ENCODE measurements around the gene GCA.

GCA gene

DNA sequence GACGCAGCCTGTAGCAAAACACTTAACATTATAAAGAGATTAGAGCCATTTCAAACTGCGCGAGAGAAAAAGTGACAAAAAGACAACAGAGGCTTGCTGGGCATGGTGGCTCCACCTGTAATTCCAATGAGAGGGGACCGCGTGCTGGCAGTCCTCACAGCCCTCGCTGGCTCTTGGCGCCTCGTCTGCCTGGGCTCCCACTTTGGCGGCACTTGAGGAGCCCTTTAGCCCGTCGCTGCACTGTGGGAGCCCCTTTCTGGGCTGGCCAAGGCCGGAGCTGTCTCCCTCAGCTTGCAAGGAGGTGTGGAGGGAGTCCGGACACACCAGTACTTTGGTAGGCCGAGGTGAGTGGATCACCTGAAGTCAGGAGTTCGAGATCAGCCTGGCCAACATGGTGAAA lies 16.1 kb upstream of the GCA start:
- no peak for DNase-seq (ENCODE audit: low read depth in 1 of 2, low spot score in 1 of 2)

GRCh38 chr2:162328424-162329157 lies 15.3 kb upstream of the GCA start:
- DNase-seq (ENCODE audit: low read depth in 1 of 2, low spot score in 1 of 2): no peak

GRCh38 chr2:162330881-162331280 lies 13.1 kb upstream of the GCA start:
- no peak for DNase-seq (ENCODE audit: low read depth in 1 of 2, low spot score in 1 of 2)

DNA sequence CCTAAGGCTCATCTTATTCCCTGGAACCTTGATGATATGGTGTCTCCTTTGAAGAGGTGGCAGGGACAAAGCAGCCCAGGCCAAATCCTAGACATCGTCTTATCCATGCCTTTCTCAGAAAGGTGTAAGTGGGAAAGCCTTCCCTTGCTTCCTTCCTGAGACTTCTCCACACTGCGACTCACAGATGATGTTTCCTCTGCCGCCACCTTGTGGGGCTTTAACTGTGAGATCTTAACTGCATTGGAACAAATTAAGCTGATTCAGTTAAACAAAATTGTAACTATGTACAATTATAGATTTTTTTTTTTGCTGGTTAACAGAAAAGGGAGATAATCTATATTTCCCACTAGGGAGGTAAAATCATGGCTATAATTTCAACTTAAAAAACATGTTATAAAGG lies 10.0 kb upstream of the GCA start:
- no peak for DNase-seq (ENCODE audit: low read depth in 1 of 2, low spot score in 1 of 2)

- DNase-seq (ENCODE audit: low read depth in 1 of 2, low spot score in 1 of 2): no peak
Measured at GRCh38 chr2:162337868-162338267, 6.1 kb upstream of the GCA start.

DNA sequence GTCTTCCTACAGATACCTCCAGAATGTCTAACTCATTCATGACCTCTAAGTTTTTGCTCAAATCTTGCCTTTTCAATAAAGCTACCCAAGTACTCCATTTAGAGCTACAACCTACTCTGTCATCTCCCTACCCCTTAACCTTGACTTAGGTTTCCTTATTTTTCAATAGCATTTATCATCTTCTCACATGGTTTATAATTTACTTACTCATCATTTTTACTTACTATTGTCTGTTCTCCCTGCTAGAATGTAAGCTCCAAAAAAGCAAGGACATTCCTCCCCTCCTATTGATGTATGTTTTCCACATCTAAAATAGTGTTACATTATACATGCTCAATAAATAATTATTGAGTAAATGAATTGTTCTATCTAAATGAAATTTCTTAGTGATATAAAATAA lies 3.1 kb upstream of the GCA start:
- DNase-seq (ENCODE audit: low read depth in 1 of 2, low spot score in 1 of 2): no peak

DNA sequence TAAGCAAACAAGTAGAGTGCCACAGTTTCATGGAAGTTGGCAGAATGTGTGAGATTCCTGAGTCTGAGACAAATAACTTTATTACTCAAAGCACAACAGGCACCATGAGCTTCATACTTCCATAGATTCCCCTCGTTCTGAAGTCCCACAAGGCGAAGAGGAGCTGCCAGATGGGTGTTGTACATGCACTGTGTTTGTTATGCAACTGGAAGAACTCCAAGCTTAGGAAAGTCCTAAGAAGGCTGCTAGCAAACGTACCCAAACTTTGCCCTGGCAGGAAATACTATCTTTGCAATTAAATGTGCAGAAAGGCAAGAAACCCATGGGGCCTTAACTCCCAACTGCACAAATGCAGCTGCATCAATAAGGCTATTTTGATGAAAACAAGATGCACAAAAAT lies 1.6 kb upstream of the GCA start:
- no peak for DNase-seq (ENCODE audit: low read depth in 1 of 2, low spot score in 1 of 2)

DNA sequence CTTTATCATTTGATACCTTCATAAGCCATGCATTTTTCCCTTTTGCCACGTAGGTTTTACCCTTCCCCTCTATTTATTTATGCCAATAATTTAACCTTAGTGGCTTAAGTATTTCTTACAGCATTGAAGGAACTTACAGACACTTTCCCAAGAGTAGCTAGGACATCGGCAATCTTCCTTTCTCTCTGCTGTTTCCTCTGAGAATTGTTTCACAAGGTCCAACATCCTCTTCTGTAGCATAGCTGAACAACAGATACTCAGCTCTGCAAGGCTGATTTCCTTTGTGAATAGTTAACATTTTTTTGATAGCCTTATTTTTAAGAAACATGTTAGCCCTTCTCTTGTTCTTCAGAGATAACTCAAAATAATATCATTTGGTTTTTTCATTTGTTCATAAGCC lies 1.1 kb upstream of the GCA start:
- no peak for DNase-seq (ENCODE audit: low read depth in 1 of 2, low spot score in 1 of 2)

- DNase-seq (ENCODE audit: low read depth in 1 of 2, low spot score in 1 of 2): no peak
Measured at GRCh38 chr2:162343492-162343823, 474 bp upstream of the GCA start.

GRCh38 chr2:162344617-162344950 lies 652 bp downstream of the GCA start:
- DNase-seq (ENCODE audit: low read depth in 1 of 2, low spot score in 1 of 2): no peak

- DNase-seq (ENCODE audit: low read depth in 1 of 2, low spot score in 1 of 2): no peak
Measured at GRCh38 chr2:162365392-162365791, 21.5 kb downstream of the GCA start.

- DNase-seq (ENCODE audit: low read depth in 1 of 2, low spot score in 1 of 2): no peak
Measured at GRCh38 chr2:162368494-162368893, 24.6 kb downstream of the GCA start.

DNA sequence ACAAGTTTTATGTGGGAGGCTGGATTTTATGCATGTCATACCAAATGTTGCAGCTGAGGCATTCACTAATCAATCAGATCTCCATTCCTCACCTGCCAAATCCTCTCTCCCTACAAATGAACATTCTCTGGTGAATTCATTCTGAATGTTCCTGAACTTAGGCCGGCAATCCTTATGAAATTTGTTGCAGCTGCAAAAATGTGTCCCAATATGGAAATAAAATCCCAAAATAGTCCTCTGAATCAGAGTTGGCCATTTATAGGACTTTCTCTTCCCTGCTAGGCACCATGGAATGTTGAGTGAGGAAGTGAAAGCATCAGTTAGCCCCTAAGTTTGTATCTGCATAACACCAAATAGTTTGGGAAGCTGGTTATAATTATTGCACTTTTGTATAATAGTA lies 25.6 kb downstream of the GCA start:
- DNase-seq (ENCODE audit: low read depth in 1 of 2, low spot score in 1 of 2): no peak

DNA sequence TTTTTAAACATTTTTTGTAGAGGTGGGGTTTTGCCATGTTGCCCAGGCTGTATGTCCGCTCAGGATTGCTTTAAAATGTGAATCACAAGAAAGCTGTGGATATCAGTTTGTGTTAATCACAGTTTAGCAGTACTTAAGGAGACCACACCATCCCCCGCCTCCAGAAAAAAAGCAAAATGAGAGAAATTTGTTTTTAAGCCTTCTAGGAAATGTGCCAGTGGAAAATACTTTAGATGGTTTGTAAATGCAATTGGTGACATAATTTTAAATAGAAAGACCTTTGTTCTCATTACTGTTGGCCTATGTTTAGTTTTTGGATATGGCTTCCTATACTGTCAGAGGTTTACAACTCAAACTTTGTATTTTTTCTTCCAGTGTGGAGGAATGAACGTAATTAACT lies 27.0 kb downstream of the GCA start:
- DNase-seq (ENCODE audit: low read depth in 1 of 2, low spot score in 1 of 2): no peak

DNA sequence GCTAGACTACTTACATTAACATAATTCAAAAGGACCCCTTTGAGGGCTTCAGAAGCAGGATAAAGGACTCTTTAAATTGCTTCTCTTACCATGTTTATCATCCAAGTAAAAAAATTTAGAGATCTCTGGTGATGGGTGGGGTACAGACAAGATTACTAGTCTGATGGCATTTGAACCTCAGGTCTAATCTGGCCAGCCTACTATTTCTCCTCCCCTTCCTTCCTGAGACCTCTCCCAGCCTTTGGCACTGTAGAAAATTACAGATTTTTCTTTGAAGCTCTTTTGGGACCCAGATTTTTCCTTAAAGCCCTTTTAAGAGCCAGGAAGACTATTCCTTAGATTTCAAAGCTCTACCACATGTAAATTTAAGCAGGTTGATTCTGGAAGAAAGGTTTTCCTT lies 28.9 kb downstream of the GCA start:
- no peak for DNase-seq (ENCODE audit: low read depth in 1 of 2, low spot score in 1 of 2)

- DNase-seq (ENCODE audit: low read depth in 1 of 2, low spot score in 1 of 2): no peak
Measured at GRCh38 chr2:162379719-162380580, 36.0 kb downstream of the GCA start.

GRCh38 chr2:162381851-162382250 lies 37.9 kb downstream of the GCA start:
- no peak for DNase-seq (ENCODE audit: low read depth in 1 of 2, low spot score in 1 of 2)

DNA sequence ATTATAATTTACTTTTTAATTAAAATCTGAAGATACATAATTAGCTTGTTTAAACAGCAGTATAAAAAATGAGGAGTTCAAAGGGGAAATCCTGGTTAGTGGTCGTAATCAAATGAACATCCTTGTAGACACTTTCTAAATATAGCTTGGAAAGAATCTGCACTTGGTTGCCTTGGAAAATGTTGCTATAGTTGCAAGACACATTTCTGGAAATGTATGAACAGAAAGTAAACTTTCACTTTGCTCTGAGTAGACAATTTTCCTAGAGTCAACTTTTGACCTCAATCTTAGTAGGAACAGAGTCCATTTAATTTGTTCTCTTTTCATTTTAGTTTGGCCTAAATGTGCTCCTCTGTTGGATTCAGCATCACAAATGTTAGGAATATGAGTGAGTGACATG lies 38.3 kb downstream of the GCA start:
- no peak for DNase-seq (ENCODE audit: low read depth in 1 of 2, low spot score in 1 of 2)

DNA sequence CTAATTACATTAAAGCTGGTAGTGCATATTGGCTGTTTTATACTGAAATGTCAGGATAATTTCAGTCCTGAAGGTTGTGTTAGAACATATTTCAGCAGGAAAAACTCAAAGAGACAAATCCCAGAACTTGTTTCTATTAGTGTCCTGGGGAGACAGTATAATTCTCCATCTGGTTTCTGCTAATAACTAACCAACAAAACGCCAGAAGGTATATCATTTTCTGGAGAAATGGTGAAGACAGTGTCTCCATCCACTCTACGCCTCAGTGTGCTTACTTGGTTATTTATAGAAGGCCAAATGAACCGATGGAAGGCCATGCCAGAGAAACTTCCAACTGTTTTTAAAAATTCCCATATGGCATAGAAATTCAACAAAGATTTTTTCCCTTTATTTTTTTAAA lies 41.6 kb downstream of the GCA start:
- no peak for DNase-seq (ENCODE audit: low read depth in 1 of 2, low spot score in 1 of 2)

DNA sequence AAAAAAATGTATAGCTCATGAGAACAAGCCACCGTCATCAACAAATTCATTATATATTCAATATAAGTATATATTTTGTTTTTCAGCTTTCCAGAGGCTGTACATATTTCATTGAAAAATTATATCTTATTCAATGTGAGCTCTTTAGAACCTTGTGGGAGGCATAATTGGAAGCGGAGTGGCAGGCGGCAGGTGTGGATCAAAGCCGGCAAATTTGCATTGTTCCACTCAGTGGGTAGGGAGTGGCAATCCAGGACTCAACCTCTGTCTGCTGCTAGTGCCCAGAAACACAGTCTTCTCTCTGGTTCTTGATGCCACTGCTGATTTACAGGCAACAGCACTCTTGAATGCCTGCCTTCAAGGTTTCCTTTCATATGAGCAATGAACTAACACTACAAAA lies 46.9 kb downstream of the GCA start:
- DNase-seq (ENCODE audit: low read depth in 1 of 2, low spot score in 1 of 2): no peak

DNA sequence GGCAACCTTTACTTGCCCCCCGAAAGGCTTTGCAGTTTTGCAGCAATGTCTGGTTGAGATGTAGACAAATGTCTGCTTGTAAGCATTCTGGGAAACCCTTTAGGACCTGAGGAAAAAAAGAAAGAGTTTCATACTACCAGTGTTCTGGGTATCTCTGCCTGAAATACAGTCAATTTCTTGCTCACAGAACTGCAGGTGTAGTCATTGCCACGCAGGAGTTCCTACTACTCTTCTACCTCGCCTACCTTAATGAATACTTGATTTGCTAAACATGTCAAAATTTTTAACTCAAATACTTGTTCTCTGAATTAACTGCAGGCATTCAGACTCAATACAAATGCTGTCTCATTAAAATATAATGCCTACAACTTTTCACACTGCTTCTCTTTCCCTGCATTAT lies 56.4 kb downstream of the GCA start:
- DNase-seq (ENCODE audit: low read depth in 1 of 2, low spot score in 1 of 2): no peak

- no peak for DNase-seq (ENCODE audit: low read depth in 1 of 2, low spot score in 1 of 2)
Measured at GRCh38 chr2:162401871-162402270, 57.9 kb downstream of the GCA start.

GRCh38 chr2:162403884-162404283 lies 60.0 kb downstream of the GCA start:
- no peak for DNase-seq (ENCODE audit: low read depth in 1 of 2, low spot score in 1 of 2)

Measured in stimulated activated CD4-positive, alpha-beta T cell treated with anti-CD3 and anti-CD28 coated beads, Interleukin-15, amount 100 ng/mL, for 1 hour (primary cell).